Endothelial cell of umbilical vein (primary cell): Measurements from ENCODE around the gene MLH1. TPM values are rescaled to one million over a fixed set of nuclear protein-coding genes. Genes with fewer than 3 reads are reported as not detected.

Experiments
- BruUV-seq: library from RNA; stranded (reverse); fragments of 400-500 nt; replicated peaks from 2 replicates; lab custom pipeline; 2021; lab: Mats Ljungman, UMichigan
- CTCF ChIA-PET: fragments of 300-600, 350-600 bp; sonication (Branson Sonifier 250); formaldehyde crosslinking; loops from one replicate; lab custom pipeline; 2021; ENCODE audit warnings: antibody characterized with exemption, inconsistent platforms; lab: Charles Lee
- POLR2A ChIA-PET: fragments of 300-600, 350-600 bp; sonication (Branson Sonifier 250); formaldehyde crosslinking; loops from one replicate; lab custom pipeline; 2021; ENCODE audit warnings: antibody characterized with exemption, inconsistent platforms; lab: Charles Lee
- DNase-seq: peaks from one replicate; pipeline ENCODE4 v3.0.0-alpha.2; 2011; ENCODE audit warnings: low read depth, low spot score
- FAIRE-seq: peaks from 2 replicates; lab custom pipeline; 2011; peaks lifted over from hg19 to GRCh38; lab: Jason Lieb, UNC
- H2AFZ ChIP-seq: 2 replicates; pipeline ENCODE4 v1.6.0; 2012; ENCODE audit warnings: low read depth, low read length, control low read depth, inconsistent platforms
- H3K27ac ChIP-seq: 2 replicates; pipeline ENCODE4 v1.5.1; 2011; ENCODE audit warnings: low read depth, mild to moderate bottlenecking, control low read depth, low read length, moderate library complexity; ENCODE audit not compliant: insufficient read depth
- H3K27me3 ChIP-seq, 2 experiments: 2 replicates each; pipeline versions ENCODE4 v1.6.0 to v1.6.1; 2011; ENCODE audit warnings: low read length in 2 of 2, mixed read lengths in 1 of 2; ENCODE audit not compliant: control insufficient read depth in 2 of 2, insufficient read depth in 2 of 2
- H3K36me3 ChIP-seq, 2 experiments: 2 replicates in 1 of 2; 3 replicates in 1 of 2; pipeline ENCODE4 v1.5.1; 2011; ENCODE audit warnings: low read length in 2 of 2, mild to moderate bottlenecking in 1 of 2, moderate library complexity in 1 of 2; ENCODE audit not compliant: control insufficient read depth in 2 of 2, insufficient read depth in 2 of 2; ENCODE audit errors: extremely low read depth in 1 of 2
- H3K4me1 ChIP-seq: 3 replicates; pipeline ENCODE4 v1.5.1; 2011; ENCODE audit warnings: mild to moderate bottlenecking, low read length; ENCODE audit not compliant: control insufficient read depth, insufficient read depth; ENCODE audit errors: extremely low read depth
- H3K4me2 ChIP-seq: 2 replicates; pipeline ENCODE4 v1.6.1; 2011; ENCODE audit warnings: low read length, control low read depth, mixed read lengths; ENCODE audit not compliant: insufficient read depth
- H3K4me3 ChIP-seq, 3 experiments: fragments of 200-600 bp in 1 of 3; sonication (generic), shearing (Covaris generic) in 1 of 3; replicated peaks in 1 of 3; 2 replicates each; pipeline ENCODE4 v1.5.1; 2011 to 2016; ENCODE audit warnings: control low read depth in 3 of 3, low read length in 3 of 3, mild to moderate bottlenecking in 2 of 3, inconsistent platforms in 1 of 3, low read depth in 1 of 3, moderate library complexity in 1 of 3; ENCODE audit not compliant: insufficient read depth in 1 of 3
- H3K79me2 ChIP-seq: 2 replicates; pipeline ENCODE4 v1.6.0; 2012; ENCODE audit warnings: low read length, inconsistent platforms; ENCODE audit not compliant: control insufficient read depth, insufficient read depth
- H3K9ac ChIP-seq: replicated peaks from 2 replicates; pipeline ENCODE3; 2011; ENCODE audit warnings: low read length, control low read depth; ENCODE audit not compliant: insufficient read depth; ENCODE audit errors: extremely low read depth
- H3K9me1 ChIP-seq: replicated peaks from 3 replicates; pipeline ENCODE4 v1.6.0; 2011; ENCODE audit warnings: mild to moderate bottlenecking, low read length; ENCODE audit not compliant: control insufficient read depth, insufficient read depth; ENCODE audit errors: extremely low read depth
- H3K9me3 ChIP-seq: replicated peaks from 2 replicates; pipeline ENCODE4 v1.5.1; 2012; ENCODE audit warnings: low read length, inconsistent platforms; ENCODE audit not compliant: control insufficient read depth, insufficient read depth
- H4K20me1 ChIP-seq: replicated peaks from 2 replicates; pipeline ENCODE3; 2011; ENCODE audit warnings: mild to moderate bottlenecking, low read length; ENCODE audit not compliant: control insufficient read depth, insufficient read depth; ENCODE audit errors: extremely low read depth
- EZH2 ChIP-seq: IDR thresholded peaks from 2 replicates; pipeline ENCODE4 v1.6.1; 2012; ENCODE audit warnings: borderline replicate concordance, low read depth, mild to moderate bottlenecking, moderate library complexity, low read length, inconsistent platforms; ENCODE audit not compliant: severe bottlenecking
- FOS ChIP-seq: IDR thresholded peaks from 2 replicates; pipeline ENCODE4 v1.6.1; 2011; ENCODE audit warnings: mild to moderate bottlenecking, low read length, moderate library complexity, borderline replicate concordance; ENCODE audit not compliant: insufficient read depth
- GATA2 ChIP-seq: IDR thresholded peaks from 2 replicates; pipeline ENCODE4 v1.7.0; 2011; ENCODE audit warnings: low read depth, mild to moderate bottlenecking, moderate library complexity, mixed read lengths, low read length; ENCODE audit not compliant: insufficient read length, insufficient read depth
- JUN ChIP-seq: IDR thresholded peaks from 2 replicates; pipeline ENCODE4 v1.6.1; 2011; ENCODE audit warnings: borderline replicate concordance, low read depth; ENCODE audit not compliant: insufficient read length, insufficient read depth
- MYC ChIP-seq: IDR thresholded peaks from one replicate; pipeline ENCODE4 v1.6.1; 2011; ENCODE audit warnings: mild to moderate bottlenecking, low read depth, low read length
- POLR2A ChIP-seq: IDR thresholded peaks from 2 replicates; pipeline ENCODE4 v1.6.1; 2012; ENCODE audit warnings: low read depth, mild to moderate bottlenecking, control low read depth, low read length
- dilution Hi-C: fragments of 300-500 bp; cut with MboI; formaldehyde crosslinking; loops from one replicate; pipeline ENCODE4 v1.15.0; 2019; ENCODE audit warnings: low sequenced_read_pairs; ENCODE audit not compliant: extremely low pct_ligation_motif_present
- intact Hi-C: fragments of 100-400 bp; cut with micrococcal nuclease; formaldehyde crosslinking; loops from one replicate; pipeline ENCODE4 v1.10.0; 2022
- polyA plus RNA-seq, 4 experiments: library from polyadenylated mRNA; depleted of rRNA in 3 of 4; stranded (reverse) in 3 of 4; unstranded in 1 of 4; fragments of >200 nt; gene quantifications; 2 replicates each; pipeline versions ENCODE4 v1.2.1 to v1.2.3, GENCODE V29; 2011 to 2012; ENCODE audit warnings: missing spikeins in 1 of 4
- total RNA-seq: library from RNA; stranded (reverse); gene quantifications from 2 replicates; pipeline ENCODE4 v1.2.3, GENCODE V29; 2021
- TF ChIP-seq, protein P1 (sequence below), 2 donors: IDR thresholded peaks; 1 replicate in 1 of 2; 2 replicates in 1 of 2; pipeline ENCODE4 v1.5.1; 2011; ENCODE audit warnings: low read length in 2 of 2, mild to moderate bottlenecking in 2 of 2, moderate library complexity in 2 of 2, control low read depth in 1 of 2, inconsistent platforms in 1 of 2, low read depth in 1 of 2; ENCODE audit not compliant: insufficient read depth in 1 of 2; ENCODE audit errors: extremely low read depth in 1 of 2
- TF ChIP-seq, protein P2 (sequence below): IDR thresholded peaks from 2 replicates; pipeline ENCODE4 v1.6.1; 2011; ENCODE audit not compliant: insufficient read depth, insufficient read length

The MLH1 gene
- total and polyA plus RNA-seq, 2 donors (not counting 3 experiments of a cell fraction or from before 2014, with no cell fraction given), result 22.2 to 32.9 TPM

DNA sequence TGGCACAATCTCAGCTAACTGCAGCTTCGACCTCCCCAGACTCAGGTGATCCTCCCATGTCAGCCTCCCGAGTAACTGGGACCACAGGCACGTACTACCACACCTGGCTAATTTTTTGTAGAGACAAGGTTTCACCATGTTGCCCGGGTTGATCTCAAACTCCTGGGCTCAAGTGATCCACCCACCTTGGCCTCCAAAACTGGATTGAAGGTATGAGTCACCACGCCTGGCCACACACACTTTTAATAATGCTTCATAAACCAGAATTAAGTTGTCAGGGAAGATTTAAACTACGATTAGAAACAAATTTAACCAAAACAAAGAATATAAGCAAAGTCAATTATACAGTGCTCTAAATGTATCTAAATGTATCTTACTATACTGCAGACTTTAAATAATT, 93.6 kb downstream of the MLH1 start:
- Histone ChIP-seq H3K9me1 (no peaks in the 10 kb centered on the region), H3K4me1 (no peaks in the 10 kb centered on the region), H3K79me2 (peaks cover 5% of the 10 kb centered on the region), H3K4me2 (no peak overlapping the region), H4K20me1 (no peaks in the 10 kb centered on the region), H3K27me3 (no peaks in the 10 kb centered on the region), H3K9me3 (no peaks in the 10 kb centered on the region), H3K36me3 (peaks cover 0 to 2% of the 10 kb centered on the region in 2 experiments), H3K27ac (no peak overlapping the region), H2AFZ (no peak overlapping the region), H3K4me3 (no peak overlapping the region), H3K9ac (no peak overlapping the region)
- ChIA-PET CTCF (no interaction called here), POLR2A (no interaction called here)
- intact Hi-C loops, result no loop called here
- FAIRE-seq (no peak), DNase-seq (no peak)
- TF ChIP-seq FOS, result no peak
- no peak for TF ChIP-seq POLR2A
- no peak for TF ChIP-seq JUN
- BruUV-seq, result no TSS peak
- dilution Hi-C loops, result no loop called here

DNA sequence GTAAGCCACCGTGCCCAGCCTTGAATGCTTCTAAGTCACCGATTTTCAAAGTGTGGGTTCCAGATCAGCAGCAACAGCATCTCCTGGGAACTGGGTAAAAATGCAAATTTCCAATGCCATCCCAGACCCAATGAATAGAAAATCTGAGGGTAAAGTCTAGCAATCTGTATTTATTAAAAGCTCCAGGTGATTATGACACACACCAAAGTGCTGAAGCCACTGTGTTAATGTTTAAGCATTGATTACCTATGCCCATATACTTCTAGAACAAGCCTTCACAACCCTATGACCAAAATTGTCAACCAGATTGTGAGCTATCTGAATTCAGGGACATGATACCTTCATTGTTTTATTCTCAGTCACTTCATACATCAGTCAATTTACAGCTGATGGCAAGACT, 94.6 kb downstream of the MLH1 start:
- Histone ChIP-seq H3K27me3 (no peaks in the 10 kb centered on the region), H3K79me2 (peaks cover 5% of the 10 kb centered on the region), H2AFZ (no peak overlapping the region), H3K36me3 (peaks cover 0 to 2% of the 10 kb centered on the region in 2 experiments), H3K4me1 (no peaks in the 10 kb centered on the region), H3K4me3 (no peak overlapping the region), H3K27ac (no peak overlapping the region), H3K4me2 (no peak overlapping the region), H3K9me3 (no peaks in the 10 kb centered on the region), H3K9me1 (no peaks in the 10 kb centered on the region), H4K20me1 (no peaks in the 10 kb centered on the region), H3K9ac (no peak overlapping the region)
- DNase-seq (no peak), FAIRE-seq (no peak)
- dilution Hi-C loops, result no loop called here
- POLR2A ChIA-PET, result no interaction called here
- CTCF ChIA-PET, result no interaction called here
- intact Hi-C loops, result no loop called here
- BruUV-seq, result no TSS peak
- TF ChIP-seq, protein P1, sequence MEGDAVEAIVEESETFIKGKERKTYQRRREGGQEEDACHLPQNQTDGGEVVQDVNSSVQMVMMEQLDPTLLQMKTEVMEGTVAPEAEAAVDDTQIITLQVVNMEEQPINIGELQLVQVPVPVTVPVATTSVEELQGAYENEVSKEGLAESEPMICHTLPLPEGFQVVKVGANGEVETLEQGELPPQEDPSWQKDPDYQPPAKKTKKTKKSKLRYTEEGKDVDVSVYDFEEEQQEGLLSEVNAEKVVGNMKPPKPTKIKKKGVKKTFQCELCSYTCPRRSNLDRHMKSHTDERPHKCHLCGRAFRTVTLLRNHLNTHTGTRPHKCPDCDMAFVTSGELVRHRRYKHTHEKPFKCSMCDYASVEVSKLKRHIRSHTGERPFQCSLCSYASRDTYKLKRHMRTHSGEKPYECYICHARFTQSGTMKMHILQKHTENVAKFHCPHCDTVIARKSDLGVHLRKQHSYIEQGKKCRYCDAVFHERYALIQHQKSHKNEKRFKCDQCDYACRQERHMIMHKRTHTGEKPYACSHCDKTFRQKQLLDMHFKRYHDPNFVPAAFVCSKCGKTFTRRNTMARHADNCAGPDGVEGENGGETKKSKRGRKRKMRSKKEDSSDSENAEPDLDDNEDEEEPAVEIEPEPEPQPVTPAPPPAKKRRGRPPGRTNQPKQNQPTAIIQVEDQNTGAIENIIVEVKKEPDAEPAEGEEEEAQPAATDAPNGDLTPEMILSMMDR (IDR thresholded peaks at IDR 0.05; ENCODE audit: extremely low read depth in 1 of 2, insufficient read depth in 1 of 2, low read depth in 1 of 2, low read length in 2 of 2), result no peak
- TF ChIP-seq, protein P2, sequence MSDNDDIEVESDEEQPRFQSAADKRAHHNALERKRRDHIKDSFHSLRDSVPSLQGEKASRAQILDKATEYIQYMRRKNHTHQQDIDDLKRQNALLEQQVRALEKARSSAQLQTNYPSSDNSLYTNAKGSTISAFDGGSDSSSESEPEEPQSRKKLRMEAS, result no peak
- TF ChIP-seq GATA2 (no peak), EZH2 (no peak), POLR2A (no peak), JUN (no peak), MYC (no peak), FOS (no peak)
